ENCODE results near the gene RIGI. TPM values are rescaled to one million over a fixed set of nuclear protein-coding genes. Genes with fewer than 3 reads are reported as not detected.

The RIGI gene
- total RNA-seq, 3 donors from 2014 or later, result 2.5 to 4.1 (median 2.5) TPM

GRCh38 chr9:32503008-32503407, 23.0 kb downstream of the RIGI start:
- Mint-ChIP-seq H3K27me3 (ENCODE audit: low read depth) (no peaks in the 10 kb centered on the region), H3K4me1 (ENCODE audit: low read depth) (peaks cover 15% of the 10 kb centered on the region), H3K9me3 (no peaks in the 10 kb centered on the region), H3K36me3 (ENCODE audit: insufficient read depth) (peaks cover 28% of the 10 kb centered on the region), H3K4me3 (no peak overlapping the region)
- no peak for DNase-seq
- no peak for ATAC-seq

- H3K36me3 Mint-ChIP-seq (ENCODE audit: insufficient read depth), result peaks cover 30% of the 10 kb centered on the region
- H3K4me1 Mint-ChIP-seq (ENCODE audit: low read depth), result peaks cover 12% of the 10 kb centered on the region
- DNase-seq (no peak), ATAC-seq (no peak)
- H3K4me3 Mint-ChIP-seq, result no peak overlapping the region
- no peaks in the 10 kb centered on the region for H3K27me3 Mint-ChIP-seq (ENCODE audit: low read depth)
- H3K9me3 Mint-ChIP-seq, result no peaks in the 10 kb centered on the region
Observed at GRCh38 chr9:32502464-32502863, 23.5 kb downstream of the RIGI start.

GRCh38 chr9:32501868-32502267, 24.1 kb downstream of the RIGI start:
- Mint-ChIP-seq H3K4me1 (ENCODE audit: low read depth) (peaks cover 12% of the 10 kb centered on the region), H3K36me3 (ENCODE audit: insufficient read depth) (peaks cover 30% of the 10 kb centered on the region), H3K4me3 (no peak overlapping the region), H3K9me3 (no peaks in the 10 kb centered on the region), H3K27me3 (ENCODE audit: low read depth) (no peaks in the 10 kb centered on the region)
- ATAC-seq (no peak), DNase-seq (no peak)

GRCh38 chr9:32500768-32501167, 25.2 kb downstream of the RIGI start:
- no peak overlapping the region for H3K4me3 Mint-ChIP-seq
- no peak for ATAC-seq
- peaks cover 7% of the 10 kb centered on the region for H3K4me1 Mint-ChIP-seq (ENCODE audit: low read depth)
- no peaks in the 10 kb centered on the region for H3K9me3 Mint-ChIP-seq
- H3K27me3 Mint-ChIP-seq (ENCODE audit: low read depth), result no peaks in the 10 kb centered on the region
- peaks cover 41% of the 10 kb centered on the region for H3K36me3 Mint-ChIP-seq (ENCODE audit: insufficient read depth)
- no peak for DNase-seq

- H3K4me3 Mint-ChIP-seq, result no peak overlapping the region
- H3K27me3 Mint-ChIP-seq (ENCODE audit: low read depth), result no peaks in the 10 kb centered on the region
- DNase-seq, result no peak
- ATAC-seq, result no peak
- H3K9me3 Mint-ChIP-seq, result no peaks in the 10 kb centered on the region
- H3K4me1 Mint-ChIP-seq (ENCODE audit: low read depth), result peaks cover 6% of the 10 kb centered on the region
- H3K36me3 Mint-ChIP-seq (ENCODE audit: insufficient read depth), result peaks cover 41% of the 10 kb centered on the region
Observed at GRCh38 chr9:32497921-32498320, 28.1 kb downstream of the RIGI start.

GRCh38 chr9:32490601-32491000, 35.4 kb downstream of the RIGI start:
- H3K36me3 Mint-ChIP-seq (ENCODE audit: insufficient read depth), result peaks cover 26% of the 10 kb centered on the region

GRCh38 chr9:32487981-32488380, 38.0 kb downstream of the RIGI start:
- Mint-ChIP-seq H3K36me3 (ENCODE audit: insufficient read depth) (peaks cover 43% of the 10 kb centered on the region), H3K27me3 (ENCODE audit: low read depth) (no peaks in the 10 kb centered on the region), H3K4me3 (no peak overlapping the region), H3K4me1 (ENCODE audit: low read depth) (no peaks in the 10 kb centered on the region), H3K9me3 (no peaks in the 10 kb centered on the region)
- DNase-seq, result no peak
- ATAC-seq, result no peak

More at GRCh38 chr9:32490601-32491000, 35.4 kb downstream of the RIGI start:
- Mint-ChIP-seq H3K4me3 (no peak overlapping the region), H3K4me1 (ENCODE audit: low read depth) (no peaks in the 10 kb centered on the region), H3K27me3 (ENCODE audit: low read depth) (no peaks in the 10 kb centered on the region), H3K9me3 (no peaks in the 10 kb centered on the region)
- no peak for DNase-seq
- no peak for ATAC-seq

- peaks cover 44% of the 10 kb centered on the region for H3K36me3 Mint-ChIP-seq (ENCODE audit: insufficient read depth)
- no peaks in the 10 kb centered on the region for H3K9me3 Mint-ChIP-seq
Observed at GRCh38 chr9:32486839-32487562, 39.0 kb downstream of the RIGI start.

GRCh38 chr9:32483343-32483742, 42.7 kb downstream of the RIGI start:
- no peaks in the 10 kb centered on the region for H3K4me1 Mint-ChIP-seq (ENCODE audit: low read depth)
- DNase-seq (no peak), ATAC-seq (no peak)
- H3K4me3 Mint-ChIP-seq, result no peak overlapping the region
- no peaks in the 10 kb centered on the region for H3K27me3 Mint-ChIP-seq (ENCODE audit: low read depth)
- H3K36me3 Mint-ChIP-seq (ENCODE audit: insufficient read depth), result peaks cover 50% of the 10 kb centered on the region
- no peaks in the 10 kb centered on the region for H3K9me3 Mint-ChIP-seq

More at GRCh38 chr9:32486839-32487562, 39.0 kb downstream of the RIGI start:
- ATAC-seq (no peak), DNase-seq (no peak)
- no peak overlapping the region for H3K4me3 Mint-ChIP-seq
- no peaks in the 10 kb centered on the region for H3K4me1 Mint-ChIP-seq (ENCODE audit: low read depth)
- no peaks in the 10 kb centered on the region for H3K27me3 Mint-ChIP-seq (ENCODE audit: low read depth)

Other genes starting within 250 kb of the RIGI start
- gene ACO1, start 141.6 kb downstream of the RIGI start, total RNA-seq, result 1 to 10 TPM; 5.5 to 6.3 (median 6.2) TPM
- 1 to 10 TPM; 8.0 to 9.7 (median 9.3) TPM for gene SMIM27, start 26.1 kb upstream of the RIGI start, total RNA-seq
- 10 to 100 TPM; 12.9 to 15.0 (median 14.8) TPM for gene TOPORS, start 26.4 kb upstream of the RIGI start, total RNA-seq
- gene NDUFB6, start 47.0 kb upstream of the RIGI start, total RNA-seq, result 10 to 100 TPM; 61.7 to 65.5 (median 62.9) TPM
- gene TAF1L, start 109.5 kb upstream of the RIGI start, total RNA-seq, result under 1 TPM in 1 of 3 donors, not detected in 2; 0.05 TPM

Data from activated T-cell treated with anti-CD3 and anti-CD28 coated beads, Interleukin-2, amount 50 U/mL, for 4 hours (primary cell).